Measurements from ENCODE around the gene IFT122. TPM values are rescaled to one million over a fixed set of nuclear protein-coding genes. Genes with fewer than 3 reads are reported as not detected.
A peak's percentile ranks its signal among the peaks of the same experiment; 100 is the strongest.

The IFT122 gene
- total and polyA plus RNA-seq, 2 of the 4 experiments (the other 2 are of a cell fraction): 16.8 to 28.0 TPM

- Histone ChIP-seq H4K91ac (ENCODE audit: insufficient read depth, low read depth, low read length) (no peak overlapping the region), H2AK9ac (replicated peaks; ENCODE audit: low read depth, low read length, poor library complexity) (no peak overlapping the region), H3K18ac (ENCODE audit: low read depth, low read length) (no peak overlapping the region), H3K9me1 (ENCODE audit: insufficient read depth, low read length) (peaks cover 20% of the 10 kb centered on the region), H3K27ac (ENCODE audit: insufficient read depth, low read length) (no peak overlapping the region), H3K4me3 (ENCODE audit: insufficient read depth, low read depth, low read length) (no peak overlapping the region), H3K27me3 (ENCODE audit: control insufficient read depth, insufficient read depth, low read length) (no peaks in the 10 kb centered on the region), H3K4ac (ENCODE audit: low read depth, low read length) (no peak overlapping the region), H3K4me2 (ENCODE audit: low read depth, low read length) (no peak overlapping the region), H3K9ac (ENCODE audit: low read depth, low read length) (no peak overlapping the region), H2AFZ (replicated peaks; ENCODE audit: low read length, poor library complexity) (no peak overlapping the region), H4K8ac (ENCODE audit: low read depth in 2 of 2, low read length in 2 of 2) (no peak overlapping the region), H3K9me3 (ENCODE audit: control insufficient read depth, insufficient read depth, low read length) (no peaks in the 10 kb centered on the region), H3K36me3 (ENCODE audit: control insufficient read depth, insufficient read depth, low read length) (peaks cover 13% of the 10 kb centered on the region; the same call in 1 of the 2 replicates), H3K4me1 (ENCODE audit: control insufficient read depth, insufficient read depth, low read length) (peaks cover 22% of the 10 kb centered on the region), H2BK120ac (ENCODE audit: low read depth, low read length) (no peak overlapping the region), H3K14ac (replicated peaks; ENCODE audit: low read depth, low read length) (no peak overlapping the region), H3K56ac (ENCODE audit: extremely low read depth, insufficient read depth, low read length) (no peak overlapping the region), H4K5ac (ENCODE audit: low read depth, low read length) (no peak overlapping the region), H2BK20ac (ENCODE audit: low read depth, low read length) (no peak overlapping the region), H2BK15ac (ENCODE audit: low read depth, low read length) (no peak overlapping the region), H2AK5ac (ENCODE audit: low read depth, low read length) (no peak overlapping the region), H3K23ac (ENCODE audit: low read depth, low read length) (no peak overlapping the region), H4K20me1 (ENCODE audit: insufficient read depth, low read length) (peaks cover 9% of the 10 kb centered on the region), H2BK5ac (ENCODE audit: low read depth, low read length, poor library complexity, severe bottlenecking) (no peak overlapping the region), H3K79me1 (ENCODE audit: low read depth in 1 of 2, low read length in 2 of 2) (no peaks in the 10 kb centered on the region)
- in situ Hi-C loops (cut with MboI; ENCODE audit: low sequenced_read_pairs) (loop anchor here (5.0 kb wide), 1 partner anchor 95 kb away; no protein-coding TSS in a partner anchor), dilution Hi-C loops (cut with HindIII; ENCODE audit: low sequenced_read_pairs, unreplicated experiment) (no loop called here), intact Hi-C loops (cut with micrococcal nuclease) (no loop called here)
- ChIA-PET CTCF (no interaction called here), POLR2A (ENCODE audit: unreplicated experiment) (no interaction called here)
- no CpG with 5 or more reads among the region's 1 CpG for WGBS, 2 experiments (ENCODE audit: extremely low coverage in 2 of 2, insufficient read length in 1 of 2)
- DNase-seq (no peak), ATAC-seq (ENCODE audit: low read depth) (no peak)
- no TSS peak for BruUV-seq (replicated peaks)
- TF ChIP-seq CEBPB (IDR thresholded peaks at IDR 0.05; ENCODE audit: low read depth, low read length) (no peak), CHD1 (IDR thresholded peaks at IDR 0.05; ENCODE audit: low read depth, low read length) (no peak), MAFK (IDR thresholded peaks at IDR 0.05; ENCODE audit: low read depth, low read length) (no peak), SMC3 (IDR thresholded peaks at IDR 0.05; ENCODE audit: low read depth, low read length) (no peak), RFX5 (IDR thresholded peaks at IDR 0.05; ENCODE audit: low read depth, low read length) (no peak), BHLHE40 (IDR thresholded peaks at IDR 0.05; ENCODE audit: low read depth, low read length) (no peak), MAZ (IDR thresholded peaks at IDR 0.05; ENCODE audit: borderline replicate concordance, low read depth, low read length) (no peak), MXI1 (IDR thresholded peaks at IDR 0.05; ENCODE audit: borderline replicate concordance, low read depth, low read length) (no peak)
- TF ChIP-seq, protein P1, sequence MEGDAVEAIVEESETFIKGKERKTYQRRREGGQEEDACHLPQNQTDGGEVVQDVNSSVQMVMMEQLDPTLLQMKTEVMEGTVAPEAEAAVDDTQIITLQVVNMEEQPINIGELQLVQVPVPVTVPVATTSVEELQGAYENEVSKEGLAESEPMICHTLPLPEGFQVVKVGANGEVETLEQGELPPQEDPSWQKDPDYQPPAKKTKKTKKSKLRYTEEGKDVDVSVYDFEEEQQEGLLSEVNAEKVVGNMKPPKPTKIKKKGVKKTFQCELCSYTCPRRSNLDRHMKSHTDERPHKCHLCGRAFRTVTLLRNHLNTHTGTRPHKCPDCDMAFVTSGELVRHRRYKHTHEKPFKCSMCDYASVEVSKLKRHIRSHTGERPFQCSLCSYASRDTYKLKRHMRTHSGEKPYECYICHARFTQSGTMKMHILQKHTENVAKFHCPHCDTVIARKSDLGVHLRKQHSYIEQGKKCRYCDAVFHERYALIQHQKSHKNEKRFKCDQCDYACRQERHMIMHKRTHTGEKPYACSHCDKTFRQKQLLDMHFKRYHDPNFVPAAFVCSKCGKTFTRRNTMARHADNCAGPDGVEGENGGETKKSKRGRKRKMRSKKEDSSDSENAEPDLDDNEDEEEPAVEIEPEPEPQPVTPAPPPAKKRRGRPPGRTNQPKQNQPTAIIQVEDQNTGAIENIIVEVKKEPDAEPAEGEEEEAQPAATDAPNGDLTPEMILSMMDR (conservative IDR thresholded peaks at IDR 0.05; ENCODE audit: low read depth, low read length): peak; percentile 19; the same call in 1 of the 2 replicates
These were observed 42.7 kb downstream of the IFT122 start for GRCh38 chr3:129482721-129483120.

Measured in IMR-90 (cell line).